Measurements from ENCODE around the gene ZNF804A. TPM values are rescaled to one million over a fixed set of nuclear protein-coding genes. Genes with fewer than 3 reads are reported as not detected.

ZNF804A gene
- total RNA-seq, 3 donors from 2014 or later = 0.14 to 0.70 TPM; not detected in 1

- ATAC-seq (no peak), DNase-seq (no peak)
- TF ChIP-seq CTCF (IDR thresholded peaks at IDR 0.05) = no peak
- intact Hi-C loops (cut with DNase I, micrococcal nuclease) = no loop called here
- no peaks in the 10 kb centered on the region for H3K4me1 ChIP-seq (ENCODE audit: low read depth)
- no peak overlapping the region for H3K4me3 ChIP-seq
- no peaks in the 10 kb centered on the region for H3K36me3 ChIP-seq (ENCODE audit: low read depth)
- peaks cover 10% of the 10 kb centered on the region for H3K9me3 ChIP-seq
Measured at GRCh38 chr2:184927040-184927439, 328.7 kb downstream of the ZNF804A start.

GRCh38 chr2:184936761-184937160 is 338.4 kb downstream of the ZNF804A start:
- DNase-seq (no peak), ATAC-seq (no peak)
- H3K4me1 ChIP-seq (ENCODE audit: low read depth) = no peaks in the 10 kb centered on the region
- no peaks in the 10 kb centered on the region for H3K9me3 ChIP-seq
- TF ChIP-seq CTCF (IDR thresholded peaks at IDR 0.05) = no peak
- H3K36me3 ChIP-seq (ENCODE audit: low read depth) = no peaks in the 10 kb centered on the region
- no peak overlapping the region for H3K4me3 ChIP-seq
- intact Hi-C loops (cut with DNase I, micrococcal nuclease) = no loop called here

- H3K4me1 ChIP-seq (ENCODE audit: low read depth) = no peaks in the 10 kb centered on the region
- TF ChIP-seq CTCF (IDR thresholded peaks at IDR 0.05) = no peak
- H3K9me3 ChIP-seq = no peaks in the 10 kb centered on the region
- H3K36me3 ChIP-seq (ENCODE audit: low read depth) = no peaks in the 10 kb centered on the region
- no peak overlapping the region for H3K4me3 ChIP-seq
- ATAC-seq (no peak), DNase-seq (no peak)
- intact Hi-C loops (cut with DNase I, micrococcal nuclease) = no loop called here
Measured at GRCh38 chr2:184938221-184938985, 340.1 kb downstream of the ZNF804A start.

- no peak for ATAC-seq
- no peak overlapping the region for H3K4me3 ChIP-seq
- no peaks in the 10 kb centered on the region for H3K4me1 ChIP-seq (ENCODE audit: low read depth)
- intact Hi-C loops (cut with DNase I, micrococcal nuclease) = no loop called here
- no peak for DNase-seq
- H3K36me3 ChIP-seq (ENCODE audit: low read depth) = no peaks in the 10 kb centered on the region
- TF ChIP-seq CTCF (IDR thresholded peaks at IDR 0.05) = no peak
- H3K9me3 ChIP-seq = no peaks in the 10 kb centered on the region
Measured at GRCh38 chr2:184945326-184945725, 347.0 kb downstream of the ZNF804A start.

- DNase-seq (no peak), ATAC-seq (no peak)
- Histone ChIP-seq H3K4me1 (ENCODE audit: low read depth) (no peaks in the 10 kb centered on the region), H3K9me3 (no peaks in the 10 kb centered on the region), H3K36me3 (ENCODE audit: low read depth) (no peaks in the 10 kb centered on the region), H3K4me3 (no peak overlapping the region)
- TF ChIP-seq CTCF (IDR thresholded peaks at IDR 0.05) = no peak
- intact Hi-C loops (cut with DNase I, micrococcal nuclease) = no loop called here
Measured at GRCh38 chr2:184945824-184946223, 347.5 kb downstream of the ZNF804A start.

All from mucosa of descending colon (tissue), 3 donors.